Astrocyte of the cerebellum (primary cell): ENCODE results near the gene RPS15.

Experiments used
- DNase-seq: peaks from one replicate; pipeline ENCODE4 v3.0.0-alpha.2; 2011; ENCODE audit warnings: low read depth
- H3K4me3 ChIP-seq: 2 replicates; pipeline ENCODE4 v1.5.1; 2011; ENCODE audit warnings: mild to moderate bottlenecking, low read depth, low read length, moderate library complexity
- CTCF ChIP-seq: IDR thresholded peaks from 2 replicates; pipeline ENCODE4 v1.5.1; 2012; ENCODE audit warnings: low read length, low read depth, moderate library complexity, mild to moderate bottlenecking; ENCODE audit errors: missing control alignments
- in situ Hi-C: cut with HindIII; loops from 2 replicates; pipeline ENCODE4 v1.10.0; 2017; ENCODE audit warnings: low sequenced_read_pairs

Gene RPS15

GRCh38 chr19:1482361-1483130 is 44.4 kb downstream of the RPS15 start:
- no peak overlapping the region for H3K4me3 ChIP-seq
- in situ Hi-C loops = no loop called here
- DNase-seq = no peak
- TF ChIP-seq CTCF = no peak

GRCh38 chr19:1483131-1483978 is 45.2 kb downstream of the RPS15 start:
- TF ChIP-seq CTCF = no peak
- DNase-seq = no peak
- in situ Hi-C loops = no loop called here
- H3K4me3 ChIP-seq = no peak overlapping the region

- no peak for TF ChIP-seq CTCF
- in situ Hi-C loops = no loop called here
These were observed 45.8 kb downstream of the RPS15 start for GRCh38 chr19:1483979-1484428.

GRCh38 chr19:1486720-1487575 is 48.8 kb downstream of the RPS15 start:
- in situ Hi-C loops = no loop called here
- TF ChIP-seq CTCF = no peak
- H3K4me3 ChIP-seq = no peak overlapping the region

More at GRCh38 chr19:1483979-1484428, 45.8 kb downstream of the RPS15 start:
- no peak overlapping the region for H3K4me3 ChIP-seq
- no peak for DNase-seq

GRCh38 chr19:1487576-1488281 is 49.5 kb downstream of the RPS15 start:
- TF ChIP-seq CTCF = no peak
- DNase-seq = no peak
- in situ Hi-C loops = no loop called here
- H3K4me3 ChIP-seq = no peak overlapping the region

More at GRCh38 chr19:1486720-1487575, 48.8 kb downstream of the RPS15 start:
- DNase-seq = no peak
